Astrocyte (in vitro differentiated cells and primary cell): ENCODE measurements around the gene CCDC28A. TPM values are rescaled to one million over a fixed set of nuclear protein-coding genes. Genes with fewer than 3 reads are reported as not detected.
A peak's percentile ranks its signal among the peaks of the same experiment; 100 is the strongest.

Experiments
- DNase-seq: peaks from one replicate; pipeline ENCODE4 v3.0.0-alpha.2; 2010; ENCODE audit warnings: low read depth
- FAIRE-seq: peaks from 2 replicates; lab custom pipeline; 2011; peaks lifted over from hg19 to GRCh38; lab: Jason Lieb, UNC
- H2AFZ ChIP-seq: 2 replicates; pipeline ENCODE4 v1.6.0; 2012; ENCODE audit warnings: low read depth, low read length, inconsistent platforms
- H3K27ac ChIP-seq: 2 replicates; pipeline ENCODE4 v1.5.1; 2011; ENCODE audit warnings: low read depth, low read length, inconsistent platforms
- H3K27me3 ChIP-seq: 2 replicates; pipeline ENCODE4 v1.6.0; 2011; ENCODE audit warnings: low read length, inconsistent platforms; ENCODE audit not compliant: insufficient read depth
- H3K36me3 ChIP-seq: 2 replicates; pipeline ENCODE4 v1.5.1; 2011; ENCODE audit warnings: low read length, inconsistent platforms; ENCODE audit not compliant: insufficient read depth
- H3K4me1 ChIP-seq: 2 replicates; pipeline ENCODE4 v1.5.1; 2011; ENCODE audit warnings: low read length, inconsistent platforms; ENCODE audit not compliant: insufficient read depth
- H3K4me2 ChIP-seq: 2 replicates; pipeline ENCODE4 v1.6.0; 2012; ENCODE audit warnings: low read length, inconsistent platforms
- H3K4me3 ChIP-seq: 2 replicates; pipeline ENCODE4 v1.5.1; 2011; ENCODE audit warnings: low read depth, mild to moderate bottlenecking, low read length, inconsistent platforms; ENCODE audit not compliant: insufficient read depth
- H3K79me2 ChIP-seq: 2 replicates; pipeline ENCODE4 v1.6.0; 2012; ENCODE audit warnings: mild to moderate bottlenecking, low read length, inconsistent platforms; ENCODE audit not compliant: insufficient read depth
- H3K9ac ChIP-seq: 2 replicates; pipeline ENCODE4 v1.6.0; 2012; ENCODE audit warnings: mild to moderate bottlenecking, low read length, inconsistent platforms
- H3K9me3 ChIP-seq: 2 replicates; pipeline ENCODE4 v1.5.1; 2012; ENCODE audit warnings: low read depth, mild to moderate bottlenecking, low read length, inconsistent platforms; ENCODE audit not compliant: insufficient read depth
- H4K20me1 ChIP-seq: 2 replicates; pipeline ENCODE4 v1.6.0; 2012; ENCODE audit warnings: low read length, inconsistent platforms; ENCODE audit not compliant: insufficient read depth
- H3K27ac Mint-ChIP-seq: one replicate; pipeline ENCODE4 v1.8.0; 2021; ENCODE audit warnings: mild to moderate bottlenecking, mixed read lengths; ENCODE audit not compliant: unreplicated experiment
- H3K27me3 Mint-ChIP-seq: one replicate; pipeline ENCODE4 v1.8.0; 2021; ENCODE audit warnings: low read depth, mixed read lengths; ENCODE audit not compliant: unreplicated experiment
- H3K36me3 Mint-ChIP-seq: one replicate; pipeline ENCODE4 v1.8.0; 2021; ENCODE audit warnings: low read depth, mixed read lengths; ENCODE audit not compliant: unreplicated experiment
- H3K4me1 Mint-ChIP-seq: one replicate; pipeline ENCODE4 v1.8.0; 2021; ENCODE audit warnings: low read depth, mixed read lengths; ENCODE audit not compliant: unreplicated experiment
- H3K4me3 Mint-ChIP-seq: one replicate; pipeline ENCODE4 v1.8.0; 2021; ENCODE audit warnings: mild to moderate bottlenecking, moderate library complexity, mixed read lengths; ENCODE audit not compliant: unreplicated experiment
- H3K9me3 Mint-ChIP-seq: one replicate; pipeline ENCODE4 v1.8.0; 2021; ENCODE audit warnings: mild to moderate bottlenecking, mixed read lengths; ENCODE audit not compliant: unreplicated experiment
- CTCF ChIP-seq: IDR thresholded peaks from 2 replicates; pipeline ENCODE4 v1.5.1; 2011; ENCODE audit warnings: low read depth, mild to moderate bottlenecking, inconsistent platforms, low read length, moderate library complexity; ENCODE audit not compliant: insufficient read depth
- EZH2 ChIP-seq: IDR thresholded peaks from 2 replicates; pipeline ENCODE4 v1.6.1; 2012; ENCODE audit warnings: mild to moderate bottlenecking, low read length, inconsistent platforms; ENCODE audit not compliant: insufficient read depth
- total RNA-seq: library from RNA; stranded (reverse); gene quantifications from 2 replicates; pipeline ENCODE4 v1.2.1, GENCODE V29; 2021

CCDC28A gene
- total RNA-seq, 1 donor from 2014 or later = 9.5 TPM

DNA sequence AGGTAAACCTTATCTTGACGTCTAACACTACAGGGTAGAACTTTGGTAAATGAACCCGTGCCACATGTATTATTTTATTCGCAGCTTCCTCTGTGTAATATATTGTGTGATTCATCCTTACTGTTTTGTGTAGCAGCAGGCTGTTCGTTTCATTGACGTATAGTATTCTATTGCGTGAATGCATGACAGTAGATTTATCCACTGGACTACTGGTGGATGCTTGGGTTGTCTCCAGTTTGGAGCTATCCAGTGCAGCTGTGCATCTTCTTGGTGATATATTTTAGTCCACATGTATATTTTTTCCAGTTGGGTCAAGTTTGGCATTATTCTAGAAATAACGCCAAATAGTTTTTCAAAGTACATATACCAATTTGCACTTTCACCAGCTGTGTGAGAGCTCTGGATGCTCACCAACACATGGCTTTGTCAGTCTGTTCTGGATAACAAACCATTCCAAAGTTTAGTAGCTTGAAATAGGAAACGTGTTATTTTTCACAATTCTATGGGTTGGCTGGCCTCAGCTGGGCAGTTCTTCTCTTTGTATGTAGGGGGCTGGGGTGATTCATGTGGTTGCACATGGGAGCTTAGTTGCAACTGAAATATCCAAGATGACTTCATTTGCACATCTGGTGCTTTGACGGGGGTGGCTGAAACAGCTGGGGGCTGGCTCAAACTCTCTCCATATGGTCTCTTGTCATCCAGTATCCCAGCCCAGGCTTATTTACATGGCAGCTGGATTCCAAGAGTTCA lies 31.6 kb downstream of the CCDC28A start:
- H3K9ac ChIP-seq = no peak overlapping the region
- Mint-ChIP-seq H3K27me3 (no peaks in the 10 kb centered on the region), H3K9me3 (no peaks in the 10 kb centered on the region), H3K36me3 (no peaks in the 10 kb centered on the region), H3K27ac (no peak overlapping the region), H3K4me1 (peaks cover 3% of the 10 kb centered on the region), H3K4me3 (no peak overlapping the region)
- peak; percentile 29 for DNase-seq
- H3K36me3 ChIP-seq = no peaks in the 10 kb centered on the region
- no peaks in the 10 kb centered on the region for H3K27me3 ChIP-seq
- H2AFZ ChIP-seq = no peak overlapping the region
- H3K9me3 ChIP-seq = no peaks in the 10 kb centered on the region
- FAIRE-seq = no peak
- no peaks in the 10 kb centered on the region for H3K4me1 ChIP-seq
- no peaks in the 10 kb centered on the region for H3K79me2 ChIP-seq
- H3K4me2 ChIP-seq = no peak overlapping the region
- no peaks in the 10 kb centered on the region for H4K20me1 ChIP-seq
- H3K4me3 ChIP-seq = no peak overlapping the region
- no peak overlapping the region for H3K27ac ChIP-seq
- TF ChIP-seq CTCF (no peak), EZH2 (no peak)

DNA sequence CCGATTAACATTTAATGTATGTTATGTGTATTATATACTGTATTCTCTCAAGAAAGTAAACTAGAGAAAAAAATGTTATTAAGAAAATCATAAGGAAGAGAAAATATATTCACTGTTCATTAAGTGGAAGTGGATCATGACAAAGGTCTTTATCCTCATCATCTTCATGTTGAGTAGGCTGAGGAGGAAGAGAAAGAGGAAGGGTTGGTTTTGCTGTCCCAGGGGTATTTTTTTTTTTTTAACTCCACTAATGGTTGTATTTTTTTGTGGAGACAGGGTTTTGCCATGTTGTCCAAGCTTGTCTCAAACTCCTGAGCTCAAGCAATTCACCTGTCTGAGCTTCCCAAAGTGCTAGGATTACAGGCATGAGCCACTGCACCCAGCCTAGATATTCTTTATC lies 33.3 kb downstream of the CCDC28A start:
- Histone ChIP-seq H3K4me3 (no peak overlapping the region), H3K79me2 (no peaks in the 10 kb centered on the region), H3K4me1 (no peaks in the 10 kb centered on the region), H3K36me3 (no peaks in the 10 kb centered on the region), H3K9me3 (no peaks in the 10 kb centered on the region), H4K20me1 (no peaks in the 10 kb centered on the region), H3K27me3 (no peaks in the 10 kb centered on the region), H2AFZ (no peak overlapping the region), H3K27ac (no peak overlapping the region), H3K4me2 (no peak overlapping the region), H3K9ac (no peak overlapping the region)
- FAIRE-seq = no peak
- DNase-seq = no peak
- H3K4me1 Mint-ChIP-seq = peaks cover 3% of the 10 kb centered on the region
- H3K9me3 Mint-ChIP-seq = no peaks in the 10 kb centered on the region
- no peaks in the 10 kb centered on the region for H3K36me3 Mint-ChIP-seq
- TF ChIP-seq CTCF = no peak
- no peak for TF ChIP-seq EZH2
- H3K27ac Mint-ChIP-seq = no peak overlapping the region
- no peaks in the 10 kb centered on the region for H3K27me3 Mint-ChIP-seq
- H3K4me3 Mint-ChIP-seq = no peak overlapping the region

DNA sequence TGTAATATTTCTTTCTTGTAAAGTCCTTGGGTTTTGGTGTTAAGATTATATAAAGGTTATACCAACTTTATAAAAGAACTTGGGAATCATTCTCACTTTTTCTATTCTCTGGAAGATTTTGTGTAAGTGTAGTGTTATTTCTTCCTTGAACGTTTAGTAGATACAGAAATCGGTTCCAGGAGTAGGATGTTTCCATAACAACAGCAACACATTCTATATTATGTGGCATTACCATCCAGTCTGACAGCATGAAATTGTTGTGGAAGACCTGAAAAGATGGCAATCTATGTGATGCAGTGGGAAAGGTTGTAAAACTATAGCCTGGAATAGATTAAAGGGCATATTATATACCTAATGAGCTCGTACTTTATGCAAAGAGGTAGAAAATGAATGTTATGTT lies 36.1 kb downstream of the CCDC28A start:
- H3K4me1 Mint-ChIP-seq = peaks cover 3% of the 10 kb centered on the region

More for the DNA sequence above, 36.1 kb downstream of the CCDC28A start:
- Histone ChIP-seq H3K36me3 (no peaks in the 10 kb centered on the region), H3K27ac (no peak overlapping the region), H3K27me3 (no peaks in the 10 kb centered on the region), H3K4me1 (no peaks in the 10 kb centered on the region), H3K4me2 (no peak overlapping the region), H4K20me1 (no peaks in the 10 kb centered on the region), H3K9ac (no peak overlapping the region), H3K4me3 (no peak overlapping the region), H3K9me3 (no peaks in the 10 kb centered on the region), H3K79me2 (no peaks in the 10 kb centered on the region), H2AFZ (no peak overlapping the region)
- Mint-ChIP-seq H3K27me3 (no peaks in the 10 kb centered on the region), H3K4me3 (no peak overlapping the region), H3K27ac (no peak overlapping the region), H3K9me3 (no peaks in the 10 kb centered on the region), H3K36me3 (no peaks in the 10 kb centered on the region)
- FAIRE-seq (no peak), DNase-seq (no peak)
- no peak for TF ChIP-seq CTCF
- no peak for TF ChIP-seq EZH2
